Measurements from ENCODE around the gene SAP30.

DNA sequence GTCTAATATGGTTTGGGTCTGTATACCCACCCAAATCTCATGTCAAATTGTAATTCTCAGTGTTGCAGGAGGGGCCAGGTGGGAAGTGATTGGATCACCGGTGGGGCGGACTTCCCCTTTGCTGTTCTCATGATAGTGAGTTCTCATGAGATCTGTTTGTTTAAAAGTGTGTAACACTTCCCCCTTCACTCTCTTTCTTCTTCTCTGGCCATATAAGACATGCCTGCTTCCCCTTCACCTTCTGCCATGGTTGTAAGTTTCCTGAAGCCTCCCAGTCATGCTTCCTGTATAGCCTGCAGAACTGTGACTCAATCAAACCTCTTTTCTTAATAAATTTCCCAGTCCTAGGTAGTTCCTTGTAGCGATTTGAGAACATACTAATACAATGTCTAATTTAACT is 47.9 kb downstream of the SAP30 start:
- TF ChIP-seq, protein P1, sequence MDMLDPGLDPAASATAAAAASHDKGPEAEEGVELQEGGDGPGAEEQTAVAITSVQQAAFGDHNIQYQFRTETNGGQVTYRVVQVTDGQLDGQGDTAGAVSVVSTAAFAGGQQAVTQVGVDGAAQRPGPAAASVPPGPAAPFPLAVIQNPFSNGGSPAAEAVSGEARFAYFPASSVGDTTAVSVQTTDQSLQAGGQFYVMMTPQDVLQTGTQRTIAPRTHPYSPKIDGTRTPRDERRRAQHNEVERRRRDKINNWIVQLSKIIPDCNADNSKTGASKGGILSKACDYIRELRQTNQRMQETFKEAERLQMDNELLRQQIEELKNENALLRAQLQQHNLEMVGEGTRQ (IDR thresholded peaks at IDR 0.05; ENCODE audit: low read depth, low read length): no peak
- TF ChIP-seq, protein P2, sequence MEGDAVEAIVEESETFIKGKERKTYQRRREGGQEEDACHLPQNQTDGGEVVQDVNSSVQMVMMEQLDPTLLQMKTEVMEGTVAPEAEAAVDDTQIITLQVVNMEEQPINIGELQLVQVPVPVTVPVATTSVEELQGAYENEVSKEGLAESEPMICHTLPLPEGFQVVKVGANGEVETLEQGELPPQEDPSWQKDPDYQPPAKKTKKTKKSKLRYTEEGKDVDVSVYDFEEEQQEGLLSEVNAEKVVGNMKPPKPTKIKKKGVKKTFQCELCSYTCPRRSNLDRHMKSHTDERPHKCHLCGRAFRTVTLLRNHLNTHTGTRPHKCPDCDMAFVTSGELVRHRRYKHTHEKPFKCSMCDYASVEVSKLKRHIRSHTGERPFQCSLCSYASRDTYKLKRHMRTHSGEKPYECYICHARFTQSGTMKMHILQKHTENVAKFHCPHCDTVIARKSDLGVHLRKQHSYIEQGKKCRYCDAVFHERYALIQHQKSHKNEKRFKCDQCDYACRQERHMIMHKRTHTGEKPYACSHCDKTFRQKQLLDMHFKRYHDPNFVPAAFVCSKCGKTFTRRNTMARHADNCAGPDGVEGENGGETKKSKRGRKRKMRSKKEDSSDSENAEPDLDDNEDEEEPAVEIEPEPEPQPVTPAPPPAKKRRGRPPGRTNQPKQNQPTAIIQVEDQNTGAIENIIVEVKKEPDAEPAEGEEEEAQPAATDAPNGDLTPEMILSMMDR (conservative IDR thresholded peaks at IDR 0.05; ENCODE audit: low read depth, low read length): no peak
- TF ChIP-seq RCOR1 (IDR thresholded peaks at IDR 0.05; ENCODE audit: insufficient replicate concordance, low read length) (no peak), MXI1 (IDR thresholded peaks at IDR 0.05; ENCODE audit: borderline replicate concordance, low read depth, low read length) (no peak), POLR2A (IDR thresholded peaks at IDR 0.05; ENCODE audit: low read depth, low read length) (no peak), RFX5 (IDR thresholded peaks at IDR 0.05; ENCODE audit: low read depth, low read length) (no peak), MAZ (IDR thresholded peaks at IDR 0.05; ENCODE audit: borderline replicate concordance, low read depth, low read length) (no peak), BHLHE40 (IDR thresholded peaks at IDR 0.05; ENCODE audit: low read depth, low read length) (no peak), SMC3 (IDR thresholded peaks at IDR 0.05; ENCODE audit: low read depth, low read length) (no peak), RAD21 (IDR thresholded peaks at IDR 0.05; ENCODE audit: low read length) (no peak), FOS (IDR thresholded peaks at IDR 0.05; ENCODE audit: low read depth, low read length) (no peak), CHD1 (IDR thresholded peaks at IDR 0.05; ENCODE audit: low read depth, low read length) (no peak), CEBPB (IDR thresholded peaks at IDR 0.05; ENCODE audit: low read depth, low read length) (no peak)
- TF ChIP-seq, protein P3, sequence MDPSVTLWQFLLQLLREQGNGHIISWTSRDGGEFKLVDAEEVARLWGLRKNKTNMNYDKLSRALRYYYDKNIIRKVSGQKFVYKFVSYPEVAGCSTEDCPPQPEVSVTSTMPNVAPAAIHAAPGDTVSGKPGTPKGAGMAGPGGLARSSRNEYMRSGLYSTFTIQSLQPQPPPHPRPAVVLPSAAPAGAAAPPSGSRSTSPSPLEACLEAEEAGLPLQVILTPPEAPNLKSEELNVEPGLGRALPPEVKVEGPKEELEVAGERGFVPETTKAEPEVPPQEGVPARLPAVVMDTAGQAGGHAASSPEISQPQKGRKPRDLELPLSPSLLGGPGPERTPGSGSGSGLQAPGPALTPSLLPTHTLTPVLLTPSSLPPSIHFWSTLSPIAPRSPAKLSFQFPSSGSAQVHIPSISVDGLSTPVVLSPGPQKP (IDR thresholded peaks at IDR 0.05; ENCODE audit: borderline replicate concordance, low read depth, low read length): no peak
